KMS-11 (cell line): Measurements from ENCODE around the gene ZNF280D.
"Not testable (repeated sequence)": the region's sequence is repeated elsewhere in the genome, so short reads cannot be mapped to it uniquely, and the experiment has no call there.

Experiments
- H2AFZ ChIP-seq: fragments of 200-600 bp; sonication (generic); 2 replicates; pipeline ENCODE4 v1.6.1; 2016; ENCODE audit warnings: antibody characterized with exemption, mixed run types, low read depth
- H3K27ac ChIP-seq: fragments of 200-600 bp; sonication (generic); 2 replicates; pipeline ENCODE4 v1.6.1; 2016; ENCODE audit warnings: mild to moderate bottlenecking, mixed run types
- H3K27me3 ChIP-seq: fragments of 200-600 bp; sonication (generic); 2 replicates; pipeline ENCODE4 v1.6.1; 2017; ENCODE audit warnings: mild to moderate bottlenecking, low read depth, mixed run types, moderate library complexity; ENCODE audit not compliant: insufficient read depth
- H3K36me3 ChIP-seq: fragments of 200-600 bp; sonication (generic); 2 replicates; pipeline ENCODE4 v1.6.1; 2017; ENCODE audit warnings: mild to moderate bottlenecking, mixed run types; ENCODE audit not compliant: insufficient read depth
- H3K4me1 ChIP-seq: fragments of 200-600 bp; sonication (generic); 2 replicates; pipeline ENCODE4 v1.6.1; 2016; ENCODE audit warnings: mild to moderate bottlenecking, low read depth, mixed run types; ENCODE audit not compliant: poor library complexity, severe bottlenecking
- H3K4me2 ChIP-seq: fragments of 200-600 bp; sonication (generic); 2 replicates; pipeline ENCODE4 v1.7.0; 2016; ENCODE audit warnings: mild to moderate bottlenecking, mixed run types
- H3K4me3 ChIP-seq: fragments of 200-600 bp; sonication (generic); IDR thresholded peaks from 2 replicates; pipeline ENCODE4 v1.6.1; 2017; ENCODE audit warnings: low read depth, low read length, mixed read lengths; ENCODE audit not compliant: insufficient read depth
- H3K79me2 ChIP-seq: fragments of 200-600 bp; sonication (generic); 2 replicates; pipeline ENCODE4 v1.6.1; 2016; ENCODE audit warnings: low read depth, mixed run types; ENCODE audit not compliant: insufficient read depth
- H3K9ac ChIP-seq: fragments of 200-600 bp; sonication (generic); 2 replicates; pipeline ENCODE4 v1.6.1; 2016; ENCODE audit warnings: mild to moderate bottlenecking, mixed run types
- H4K20me1 ChIP-seq: fragments of 200-600 bp; sonication (generic); 2 replicates; pipeline ENCODE4 v1.6.1; 2016; ENCODE audit warnings: mild to moderate bottlenecking, mixed run types; ENCODE audit not compliant: insufficient read depth
- CTCF ChIP-seq: fragments of 200-600 bp; sonication (generic); conservative IDR thresholded peaks from 2 replicates; pipeline ENCODE4 v1.6.1; 2017; ENCODE audit warnings: low read depth, mild to moderate bottlenecking, antibody characterized with exemption, low read length, moderate library complexity, mixed read lengths

ZNF280D gene

DNA sequence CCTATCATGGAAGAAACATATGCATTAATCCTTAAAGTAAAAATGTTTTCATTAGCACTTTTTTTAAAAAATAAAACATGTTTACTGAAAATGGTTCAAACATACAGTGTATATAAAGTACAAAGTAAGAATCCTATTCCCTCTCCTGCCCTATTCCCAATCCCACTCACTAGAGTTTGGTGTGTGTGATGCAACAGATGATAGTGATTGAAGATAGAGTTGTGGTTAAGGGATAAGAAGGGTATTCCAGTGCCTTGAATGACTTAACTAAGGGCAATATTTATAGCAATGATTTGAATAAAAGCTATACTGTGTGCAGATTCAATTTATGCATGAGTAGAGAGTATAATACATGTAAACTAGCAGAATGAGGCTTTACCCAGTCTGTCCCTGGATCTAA lies 18.1 kb downstream of the ZNF280D start:
- peaks cover 33% of the 10 kb centered on the region for H3K4me1 ChIP-seq
- H3K27ac ChIP-seq: no peak overlapping the region
- H3K36me3 ChIP-seq: no peaks in the 10 kb centered on the region
- H3K4me2 ChIP-seq: no peak overlapping the region
- H3K4me3 ChIP-seq: no peak overlapping the region
- H3K9ac ChIP-seq: no peak overlapping the region
- peaks cover 16% of the 10 kb centered on the region; the same call in 1 of the 2 replicates for H3K79me2 ChIP-seq
- H2AFZ ChIP-seq: no peak overlapping the region
- H4K20me1 ChIP-seq: no peaks in the 10 kb centered on the region; the same call in 1 of the 2 replicates
- no peak for TF ChIP-seq CTCF
- no peaks in the 10 kb centered on the region for H3K27me3 ChIP-seq

- not testable (repeated sequence) for H3K27me3 ChIP-seq, H3K27ac ChIP-seq, H3K9ac ChIP-seq, H3K4me3 ChIP-seq, H3K4me1 ChIP-seq, H3K36me3 ChIP-seq, H3K4me2 ChIP-seq, H2AFZ ChIP-seq, H4K20me1 ChIP-seq
- H3K79me2 ChIP-seq: peaks cover 11% of the 10 kb centered on the region; the same call in 1 of the 2 replicates
Observed at GRCh38 chr15:56709502-56709901, 23.8 kb downstream of the ZNF280D start.

DNA sequence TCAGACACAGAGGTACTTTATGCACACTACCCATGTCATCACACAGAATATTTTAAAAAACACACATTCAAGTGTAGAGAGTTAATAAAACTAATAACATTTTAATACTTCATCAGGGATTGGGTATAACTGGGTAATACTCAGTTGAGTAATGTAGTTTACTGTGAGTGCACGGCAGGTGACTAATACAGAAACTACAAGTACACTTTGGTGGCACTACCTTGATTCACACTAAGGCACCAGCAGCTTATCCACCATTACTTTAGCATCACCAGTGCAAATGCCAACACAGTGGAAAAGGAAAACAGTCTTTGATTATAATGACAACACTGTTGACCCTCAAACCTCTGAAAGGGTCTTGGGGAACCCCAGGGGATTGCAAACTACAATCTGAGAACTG lies 33.6 kb downstream of the ZNF280D start:
- H3K9ac ChIP-seq: no peak overlapping the region
- no peaks in the 10 kb centered on the region for H3K4me1 ChIP-seq
- no peak overlapping the region for H3K27ac ChIP-seq
- no peaks in the 10 kb centered on the region for H3K27me3 ChIP-seq
- no peaks in the 10 kb centered on the region for H4K20me1 ChIP-seq
- H3K4me2 ChIP-seq: no peak overlapping the region
- H3K4me3 ChIP-seq: no peak overlapping the region
- no peak overlapping the region for H2AFZ ChIP-seq
- no peaks in the 10 kb centered on the region for H3K79me2 ChIP-seq
- TF ChIP-seq CTCF: no peak
- H3K36me3 ChIP-seq: no peaks in the 10 kb centered on the region; the same call in none of the 2 replicates

DNA sequence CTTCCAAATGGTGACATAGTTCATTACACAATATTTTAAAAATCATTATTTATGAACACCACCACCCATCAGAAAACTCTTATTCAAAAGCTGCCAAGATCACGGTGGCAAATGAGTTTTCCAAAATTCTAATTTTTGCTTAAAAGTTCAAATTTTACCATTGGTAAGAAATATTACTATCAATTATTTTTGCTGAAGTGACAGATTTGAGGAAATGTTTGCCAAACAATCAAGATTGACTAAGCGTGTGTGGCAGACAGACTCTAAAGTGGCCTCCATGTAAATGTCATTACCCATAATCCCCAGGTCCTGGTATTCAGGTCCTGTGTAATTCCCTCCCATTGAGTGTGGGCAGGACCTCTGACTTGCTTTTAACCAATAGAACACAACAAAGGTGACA lies 35.0 kb downstream of the ZNF280D start:
- no peak overlapping the region for H3K27ac ChIP-seq
- H3K4me2 ChIP-seq: no peak overlapping the region
- H3K4me3 ChIP-seq: no peak overlapping the region
- no peaks in the 10 kb centered on the region for H3K27me3 ChIP-seq
- no peaks in the 10 kb centered on the region for H3K79me2 ChIP-seq
- peaks cover 7% of the 10 kb centered on the region for H3K4me1 ChIP-seq
- TF ChIP-seq CTCF: no peak
- H2AFZ ChIP-seq: no peak overlapping the region
- no peaks in the 10 kb centered on the region; the same call in 1 of the 2 replicates for H3K36me3 ChIP-seq
- no peak overlapping the region for H3K9ac ChIP-seq
- H4K20me1 ChIP-seq: no peaks in the 10 kb centered on the region

DNA sequence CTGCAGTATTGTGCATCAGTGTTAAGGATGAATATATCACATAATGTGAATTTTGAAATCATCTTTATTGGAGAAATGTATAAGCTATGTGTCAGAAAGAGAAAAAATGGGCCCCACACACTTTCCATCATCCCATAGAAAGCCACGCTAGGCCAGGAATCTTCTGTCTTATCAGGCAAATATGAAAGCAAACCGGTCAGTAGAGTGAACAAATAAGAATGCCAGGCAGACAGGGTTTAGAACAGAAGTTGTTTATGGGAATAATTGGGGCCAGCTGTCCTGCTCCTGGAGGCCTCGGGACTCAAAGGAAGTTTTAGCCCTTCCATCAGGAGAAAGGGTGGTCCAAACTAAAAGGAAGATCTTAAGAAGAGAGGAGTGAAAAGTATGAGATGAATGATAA lies 39.5 kb downstream of the ZNF280D start:
- no peaks in the 10 kb centered on the region for H3K79me2 ChIP-seq
- no peak overlapping the region for H2AFZ ChIP-seq
- H3K27me3 ChIP-seq: no peaks in the 10 kb centered on the region
- no peak overlapping the region for H3K9ac ChIP-seq
- no peaks in the 10 kb centered on the region for H3K36me3 ChIP-seq
- no peak overlapping the region for H3K4me3 ChIP-seq
- H3K27ac ChIP-seq: no peak overlapping the region
- no peak for TF ChIP-seq CTCF
- H3K4me2 ChIP-seq: no peak overlapping the region; the same call in 1 of the 2 replicates
- peaks cover 13% of the 10 kb centered on the region for H3K4me1 ChIP-seq
- H4K20me1 ChIP-seq: no peaks in the 10 kb centered on the region
